Neural cell (in vitro differentiated cells): Measurements from ENCODE around the gene SEPTIN1. TPM values are rescaled to one million over a fixed set of nuclear protein-coding genes. Genes with fewer than 3 reads are reported as not detected.
"Not testable (repeated sequence)": the region's sequence is repeated elsewhere in the genome, so short reads cannot be mapped to it uniquely, and the experiment has no call there.

ENCODE experiments used
- H2AFZ ChIP-seq: fragments of 200-600, 300-800 bp; sonication (generic), shearing (Covaris generic); 2 replicates; pipeline ENCODE4 v1.6.0; 2014; ENCODE audit warnings: low read depth, mild to moderate bottlenecking, antibody characterized with exemption, low read length, moderate library complexity
- H3F3A ChIP-seq: fragments of 200-600 bp; shearing (Covaris generic); 2 replicates; pipeline ENCODE4 v1.6.1; 2016; ENCODE audit warnings: mild to moderate bottlenecking, moderate library complexity, mixed read lengths, antibody characterized with exemption, low read length; ENCODE audit not compliant: insufficient read depth, poor library complexity, severe bottlenecking
- H3K27ac ChIP-seq: fragments of 200-600, 300-800 bp; sonication (generic), shearing (Covaris generic); 2 replicates; pipeline ENCODE4 v1.5.1; 2014; ENCODE audit warnings: mild to moderate bottlenecking, low read length, moderate library complexity
- H3K27me3 ChIP-seq: fragments of 300-800, 200-600 bp; sonication (generic), shearing (Covaris generic); 2 replicates; pipeline ENCODE4 v1.6.0; 2014; ENCODE audit warnings: mild to moderate bottlenecking, low read depth, low read length, moderate library complexity; ENCODE audit not compliant: insufficient read depth
- H3K36me3 ChIP-seq: fragments of 300-800, 200-600 bp; sonication (generic), shearing (Covaris generic); 2 replicates; pipeline ENCODE4 v1.5.1; 2014; ENCODE audit warnings: mild to moderate bottlenecking, antibody characterized with exemption, low read length, moderate library complexity; ENCODE audit not compliant: insufficient read depth
- H3K4me2 ChIP-seq: fragments of 300-800, 200-600 bp; sonication (generic), shearing (Covaris generic); 2 replicates; pipeline ENCODE4 v1.6.0; 2014; ENCODE audit warnings: mild to moderate bottlenecking, low read length
- H3K4me3 ChIP-seq: fragments of 300-800, 200-600 bp; sonication (generic), shearing (Covaris generic); 2 replicates; pipeline ENCODE4 v1.5.1; 2014; ENCODE audit warnings: mild to moderate bottlenecking, low read length, moderate library complexity
- H3K79me2 ChIP-seq: fragments of 200-600 bp; shearing (Covaris generic); replicated peaks from 2 replicates; pipeline ENCODE4 v1.6.0; 2014; ENCODE audit warnings: mild to moderate bottlenecking, low read length, moderate library complexity; ENCODE audit not compliant: insufficient read depth
- H3K9ac ChIP-seq: fragments of 300-800, 200-600 bp; sonication (generic), shearing (Covaris generic); 2 replicates; pipeline ENCODE4 v1.6.1; 2016; ENCODE audit warnings: mild to moderate bottlenecking, low read length, mixed read lengths
- H3K9me2 ChIP-seq: fragments of 200-600 bp; shearing (Covaris generic); 2 replicates; pipeline ENCODE4 v1.6.1; 2016; ENCODE audit warnings: mild to moderate bottlenecking, low read length, mixed read lengths; ENCODE audit not compliant: insufficient read depth
- H3K9me3 ChIP-seq: fragments of 200-600, 300-800 bp; sonication (generic), shearing (Covaris generic); 2 replicates; pipeline ENCODE4 v1.6.1; 2016; ENCODE audit warnings: mild to moderate bottlenecking, mixed run types, low read length, moderate library complexity, mixed read lengths
- H4K20me1 ChIP-seq: fragments of 200-600 bp; shearing (Covaris generic); 2 replicates; pipeline ENCODE4 v1.6.1; 2016; ENCODE audit warnings: mild to moderate bottlenecking, mixed run types; ENCODE audit not compliant: insufficient read depth
- EP300 ChIP-seq: fragments of 450-650 bp; conservative IDR thresholded peaks from 2 replicates; pipeline ENCODE4 v1.6.1; 2014; ENCODE audit warnings: antibody characterized with exemption, mild to moderate bottlenecking, moderate library complexity; ENCODE audit not compliant: poor library complexity, severe bottlenecking
- EZH2 ChIP-seq: fragments of 200-600, 300-800 bp; shearing (Covaris generic), sonication (generic); IDR thresholded peaks from 2 replicates; pipeline ENCODE4 v1.6.1; 2014; ENCODE audit warnings: antibody characterized with exemption, low read length, borderline replicate concordance, mild to moderate bottlenecking; ENCODE audit not compliant: insufficient read depth, poor library complexity, severe bottlenecking
- MXI1 ChIP-seq: fragments of 450-650 bp; conservative IDR thresholded peaks from 2 replicates; pipeline ENCODE4 v1.6.1; 2014; ENCODE audit warnings: antibody characterized with exemption, mild to moderate bottlenecking; ENCODE audit not compliant: poor library complexity, severe bottlenecking
- POLR2AphosphoS5 ChIP-seq: IDR thresholded peaks from 2 replicates; pipeline ENCODE4 v1.6.1; 2012
- RAD21 ChIP-seq: fragments of 450-650 bp; conservative IDR thresholded peaks from 2 replicates; pipeline ENCODE4 v1.6.1; 2014; ENCODE audit warnings: antibody characterized with exemption, mild to moderate bottlenecking, moderate library complexity
- REST ChIP-seq: IDR thresholded peaks from 2 replicates; pipeline ENCODE4 v1.6.1; 2012; ENCODE audit warnings: borderline replicate concordance
- SMC3 ChIP-seq: fragments of 450-650 bp; conservative IDR thresholded peaks from 2 replicates; pipeline ENCODE4 v1.6.1; 2014; ENCODE audit warnings: antibody characterized with exemption, mild to moderate bottlenecking, moderate library complexity; ENCODE audit not compliant: poor library complexity
- TAF1 ChIP-seq: IDR thresholded peaks from 2 replicates; pipeline ENCODE4 v1.6.1; 2012; ENCODE audit warnings: low read depth
- polyA plus RNA-seq: library from polyadenylated mRNA; depleted of rRNA; stranded (reverse); fragments of >200 nt; gene quantifications from 2 replicates; pipeline ENCODE4 v1.2.3, GENCODE V29; 2014
- TF ChIP-seq, protein P1 (sequence below): fragments of 450-650 bp; IDR thresholded peaks from 2 replicates; pipeline ENCODE4 v1.5.1; 2014; ENCODE audit warnings: antibody characterized with exemption, mild to moderate bottlenecking, moderate library complexity; ENCODE audit not compliant: poor library complexity, severe bottlenecking

Gene SEPTIN1
- polyA plus RNA-seq, 1 donor from 2014 or later: 0.38 TPM

DNA sequence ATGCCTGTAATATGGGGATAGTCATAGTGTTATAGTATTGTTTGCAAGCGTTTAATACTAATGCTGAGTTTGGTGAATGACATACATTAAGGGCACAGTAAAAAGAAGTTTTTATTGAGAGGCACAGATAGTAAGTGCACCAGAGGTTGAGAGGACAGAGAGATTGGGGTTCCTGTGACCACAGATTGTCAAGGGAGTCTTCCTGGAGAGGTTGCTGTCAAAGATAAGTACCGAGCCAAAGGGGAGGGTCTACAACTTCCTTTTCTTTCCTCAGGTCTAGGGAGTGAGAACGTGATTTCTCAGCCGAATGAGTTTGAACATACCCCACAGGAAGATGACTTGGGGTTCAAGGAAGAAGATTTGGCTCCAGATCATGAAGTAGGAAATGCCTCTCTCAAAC lies 14.7 kb upstream of the SEPTIN1 start:
- H4K20me1 ChIP-seq: no peaks in the 10 kb centered on the region
- no peaks in the 10 kb centered on the region for H3K27me3 ChIP-seq
- H3K4me2 ChIP-seq: peak overlapping the region; percentile 14
- H3K36me3 ChIP-seq: peaks cover 7% of the 10 kb centered on the region
- H3F3A ChIP-seq: peaks cover 15% of the 10 kb centered on the region
- peaks cover 32% of the 10 kb centered on the region for H3K79me2 ChIP-seq
- H3K4me3 ChIP-seq: peak overlapping the region; percentile 100
- H3K27ac ChIP-seq: no peak overlapping the region
- no peaks in the 10 kb centered on the region for H3K9me3 ChIP-seq
- TF ChIP-seq REST (no peak), EZH2 (no peak), EP300 (no peak), POLR2AphosphoS5 (no peak), TAF1 (no peak)
- TF ChIP-seq, protein P1, sequence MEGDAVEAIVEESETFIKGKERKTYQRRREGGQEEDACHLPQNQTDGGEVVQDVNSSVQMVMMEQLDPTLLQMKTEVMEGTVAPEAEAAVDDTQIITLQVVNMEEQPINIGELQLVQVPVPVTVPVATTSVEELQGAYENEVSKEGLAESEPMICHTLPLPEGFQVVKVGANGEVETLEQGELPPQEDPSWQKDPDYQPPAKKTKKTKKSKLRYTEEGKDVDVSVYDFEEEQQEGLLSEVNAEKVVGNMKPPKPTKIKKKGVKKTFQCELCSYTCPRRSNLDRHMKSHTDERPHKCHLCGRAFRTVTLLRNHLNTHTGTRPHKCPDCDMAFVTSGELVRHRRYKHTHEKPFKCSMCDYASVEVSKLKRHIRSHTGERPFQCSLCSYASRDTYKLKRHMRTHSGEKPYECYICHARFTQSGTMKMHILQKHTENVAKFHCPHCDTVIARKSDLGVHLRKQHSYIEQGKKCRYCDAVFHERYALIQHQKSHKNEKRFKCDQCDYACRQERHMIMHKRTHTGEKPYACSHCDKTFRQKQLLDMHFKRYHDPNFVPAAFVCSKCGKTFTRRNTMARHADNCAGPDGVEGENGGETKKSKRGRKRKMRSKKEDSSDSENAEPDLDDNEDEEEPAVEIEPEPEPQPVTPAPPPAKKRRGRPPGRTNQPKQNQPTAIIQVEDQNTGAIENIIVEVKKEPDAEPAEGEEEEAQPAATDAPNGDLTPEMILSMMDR: no peak
- H2AFZ ChIP-seq: no peak overlapping the region
- no peak overlapping the region for H3K9ac ChIP-seq
- no peaks in the 10 kb centered on the region for H3K9me2 ChIP-seq

DNA sequence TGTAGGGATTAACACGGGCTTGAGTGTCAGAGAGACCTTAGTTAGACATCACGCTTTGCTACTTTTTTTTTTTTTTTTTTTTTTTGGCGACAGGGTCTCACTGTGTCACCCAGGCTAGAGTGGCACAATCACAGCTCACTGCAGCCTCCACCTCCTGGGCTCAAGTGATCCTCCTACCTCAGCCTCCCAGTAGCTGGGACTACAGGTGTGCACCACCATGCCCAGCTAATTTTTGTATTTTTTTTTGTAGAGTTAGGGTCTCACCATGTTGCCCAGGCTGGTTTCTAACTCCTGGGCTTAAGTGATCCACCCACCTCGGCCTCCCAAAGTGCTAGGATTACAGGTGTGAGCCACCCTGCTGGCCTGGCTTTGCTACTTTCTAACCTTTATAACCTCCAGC lies 14.3 kb upstream of the SEPTIN1 start:
- not testable (repeated sequence) for H3K36me3 ChIP-seq, H3K9me2 ChIP-seq, H3K9me3 ChIP-seq, H3K27me3 ChIP-seq, H4K20me1 ChIP-seq, H2AFZ ChIP-seq
- H3K9ac ChIP-seq: peak overlapping the region; percentile 95
- peaks cover 15% of the 10 kb centered on the region for H3F3A ChIP-seq
- H3K79me2 ChIP-seq: peaks cover 32% of the 10 kb centered on the region
- peak overlapping the region; percentile 100 for H3K4me3 ChIP-seq
- H3K27ac ChIP-seq: peak overlapping the region; percentile 99
- peak overlapping the region; percentile 100 for H3K4me2 ChIP-seq

GRCh38 chr16:30395992-30396585 lies 13.7 kb upstream of the SEPTIN1 start:
- Histone ChIP-seq H3K27ac (peak overlapping the region; percentile 99), H3F3A (peaks cover 15% of the 10 kb centered on the region), H3K79me2 (peaks cover 32% of the 10 kb centered on the region), H3K9me3 (no peaks in the 10 kb centered on the region), H3K4me3 (peak overlapping the region; percentile 100), H3K27me3 (no peaks in the 10 kb centered on the region), H3K4me2 (peak overlapping the region; percentile 100), H2AFZ (no peak overlapping the region), H4K20me1 (no peaks in the 10 kb centered on the region), H3K9me2 (no peaks in the 10 kb centered on the region), H3K9ac (peak overlapping the region; percentile 95), H3K36me3 (peaks cover 7% of the 10 kb centered on the region)
- no peak for TF ChIP-seq TAF1
- TF ChIP-seq RAD21: no peak
- no peak for TF ChIP-seq EZH2
- no peak for TF ChIP-seq REST
- no peak for TF ChIP-seq EP300
- TF ChIP-seq POLR2AphosphoS5: no peak
- TF ChIP-seq SMC3: no peak
- no peak for TF ChIP-seq MXI1
- TF ChIP-seq, protein P1: no peak
